Stomach (tissue), 9 donors: ENCODE results near the gene ALKAL2. TPM values are rescaled to one million over a fixed set of nuclear protein-coding genes. Genes with fewer than 3 reads are reported as not detected.

ENCODE experiments used
- DNase-seq, 2 donors: peaks; one replicate each; pipeline versions ENCODE4 v3.0.0 to v3.0.0-alpha.2; 2013 to 2019
- H3K27ac ChIP-seq, 5 donors: fragments of 200-600 bp in 4 of 5; sonication (generic) in 4 of 5; one replicate each; pipeline ENCODE4 v1.5.1; 2013 to 2019; ENCODE audit warnings: mild to moderate bottlenecking in 1 of 5, moderate library complexity in 1 of 5
- H3K27me3 ChIP-seq, 3 donors: fragments of 200-600 bp; sonication (generic); one replicate each; pipeline ENCODE4 v1.5.1; 2017 to 2019; ENCODE audit warnings: mixed run types in 1 of 3
- H3K36me3 ChIP-seq, 4 donors: fragments of 200-600 bp; sonication (generic); 1 replicate in 3 of 4; 2 replicates in 1 of 4; pipeline ENCODE4 v1.5.1; 2016 to 2019
- H3K4me1 ChIP-seq, 4 donors: fragments of 200-600 bp; sonication (generic); one replicate each; pipeline ENCODE4 v1.5.1; 2016 to 2019
- H3K4me3 ChIP-seq, 4 donors: fragments of 200-600 bp; sonication (generic) in 3 of 4; one replicate each; pipeline ENCODE4 v1.5.1; 2016 to 2019; ENCODE audit warnings: mild to moderate bottlenecking in 1 of 4
- H3K9me3 ChIP-seq, 4 donors: fragments of 200-600 bp; sonication (generic); one replicate each; pipeline ENCODE4 v1.5.1; 2016 to 2019
- EP300 ChIP-seq: sonication (generic); formaldehyde crosslinking; IDR thresholded peaks from one replicate; pipeline ENCODE4 v1.6.1; 2017; ENCODE audit warnings: antibody characterized with exemption
- POLR2A ChIP-seq, 4 donors: fragments of 450-650 bp; IDR thresholded peaks; one replicate each; pipeline ENCODE4 v1.6.1; 2016; ENCODE audit warnings: antibody characterized with exemption in 4 of 4, control low read depth in 2 of 4, mild to moderate bottlenecking in 1 of 4, moderate library complexity in 1 of 4
- POLR2AphosphoS5 ChIP-seq, 3 donors: sonication (generic); formaldehyde crosslinking; IDR thresholded peaks; one replicate each; pipeline ENCODE4 v1.6.1; 2016; ENCODE audit warnings: antibody characterized with exemption in 3 of 3
- WGBS, 5 donors: extraction: QIAGEN DNeasy Blood & Tissue Kit in 3 of 5; methylation state at CpG; one replicate each; pipeline versions ENCODE4 v1.1.5 to v1.1.7; 2013 to 2018; 5-methylcytosine and 5-hydroxymethylcytosine counted together
- intact Hi-C: fragments of 100-400 bp; cut with DNase I; formaldehyde crosslinking; loops from one replicate; pipeline ENCODE4 v1.15.1; 2023; ENCODE audit warnings: low total_unique reads
- polyA plus RNA-seq, 3 donors: library from polyadenylated mRNA; stranded (reverse); fragments of 200-250 nt; gene quantifications; one replicate each; pipeline ENCODE4 v1.2.3, GENCODE V29; 2013
- total RNA-seq, 5 donors: library from RNA; depleted of rRNA; stranded (reverse); fragments of >200 nt; gene quantifications; one replicate each; pipeline versions ENCODE4 v1.1.0 to v1.2.3, GENCODE V29; 2014 to 2016
- TF ChIP-seq, protein P1 (sequence below), 7 experiments: fragments of 450-650 bp in 4 of 7; fragments of 200-600 bp in 3 of 7; sonication (generic) in 3 of 7; IDR thresholded peaks; one replicate each; pipeline ENCODE4 v1.5.1; 2016 to 2019; ENCODE audit warnings: antibody characterized with exemption in 7 of 7, control low read depth in 2 of 7, mild to moderate bottlenecking in 1 of 7
- donor health status: healthy with polysubstance abuse.
- donor health status: Bipolar disorder and iron deficiency.
- donor health status: healthy.

Gene ALKAL2
- total and polyA plus RNA-seq, 8 donors, result 0.45 to 29.8 (median 10.5) TPM

- Histone ChIP-seq H3K27me3 (no peaks in the 10 kb centered on the region), H3K27ac (peak overlapping the region in 4 of 5 donors; percentile 26 to 56 (median 42)), H3K9me3 (no peaks in the 10 kb centered on the region), H3K4me1 (peaks cover 4 to 29% (median 17%) of the 10 kb centered on the region in 4 donors), H3K4me3 (no peak overlapping the region), H3K36me3 (peaks cover 21 to 81% (median 77%) of the 10 kb centered on the region in 4 donors)
- DNase-seq, result no peak
- WGBS, 5 donors, result 38 to 64% (median 60%) methylated on average over 4 of the region's 4 CpGs
- intact Hi-C loops, result no loop called here
- TF ChIP-seq POLR2AphosphoS5 (IDR thresholded peaks at IDR 0.05) (no peak), POLR2A (IDR thresholded peaks at IDR 0.05) (no peak), EP300 (no peak)
- TF ChIP-seq, protein P1, sequence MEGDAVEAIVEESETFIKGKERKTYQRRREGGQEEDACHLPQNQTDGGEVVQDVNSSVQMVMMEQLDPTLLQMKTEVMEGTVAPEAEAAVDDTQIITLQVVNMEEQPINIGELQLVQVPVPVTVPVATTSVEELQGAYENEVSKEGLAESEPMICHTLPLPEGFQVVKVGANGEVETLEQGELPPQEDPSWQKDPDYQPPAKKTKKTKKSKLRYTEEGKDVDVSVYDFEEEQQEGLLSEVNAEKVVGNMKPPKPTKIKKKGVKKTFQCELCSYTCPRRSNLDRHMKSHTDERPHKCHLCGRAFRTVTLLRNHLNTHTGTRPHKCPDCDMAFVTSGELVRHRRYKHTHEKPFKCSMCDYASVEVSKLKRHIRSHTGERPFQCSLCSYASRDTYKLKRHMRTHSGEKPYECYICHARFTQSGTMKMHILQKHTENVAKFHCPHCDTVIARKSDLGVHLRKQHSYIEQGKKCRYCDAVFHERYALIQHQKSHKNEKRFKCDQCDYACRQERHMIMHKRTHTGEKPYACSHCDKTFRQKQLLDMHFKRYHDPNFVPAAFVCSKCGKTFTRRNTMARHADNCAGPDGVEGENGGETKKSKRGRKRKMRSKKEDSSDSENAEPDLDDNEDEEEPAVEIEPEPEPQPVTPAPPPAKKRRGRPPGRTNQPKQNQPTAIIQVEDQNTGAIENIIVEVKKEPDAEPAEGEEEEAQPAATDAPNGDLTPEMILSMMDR (IDR thresholded peaks at IDR 0.05), result no peak
Measured at GRCh38 chr2:279956-280649, 7.8 kb downstream of the ALKAL2 start.

GRCh38 chr2:279366-279765 is 8.5 kb downstream of the ALKAL2 start:
- peaks cover 0 to 25% (median 15%) of the 10 kb centered on the region in 4 donors for H3K4me1 ChIP-seq
- TF ChIP-seq POLR2A (IDR thresholded peaks at IDR 0.05) (no peak), EP300 (no peak), POLR2AphosphoS5 (IDR thresholded peaks at IDR 0.05) (no peak)
- TF ChIP-seq, protein P1 (IDR thresholded peaks at IDR 0.05), result no peak
- peaks cover 21 to 88% (median 79%) of the 10 kb centered on the region in 4 donors for H3K36me3 ChIP-seq
- H3K4me3 ChIP-seq, result no peak overlapping the region
- intact Hi-C loops, result no loop called here
- WGBS, 5 donors, result 65 to 80% (median 67%) methylated on average over 4 of the region's 4 CpGs
- no peak for DNase-seq
- H3K9me3 ChIP-seq, result no peaks in the 10 kb centered on the region
- peak overlapping the region in 2 of 5 donors; percentile 26 to 56 for H3K27ac ChIP-seq
- no peaks in the 10 kb centered on the region for H3K27me3 ChIP-seq

GRCh38 chr2:278927-279320 is 9.0 kb downstream of the ALKAL2 start:
- Histone ChIP-seq H3K9me3 (no peaks in the 10 kb centered on the region), H3K36me3 (peaks cover 21 to 90% (median 81%) of the 10 kb centered on the region in 4 donors), H3K27me3 (no peaks in the 10 kb centered on the region), H3K4me3 (no peak overlapping the region), H3K27ac (no peak overlapping the region), H3K4me1 (peaks cover 0 to 25% (median 15%) of the 10 kb centered on the region in 4 donors)
- WGBS, 5 donors, result 85 to 94% (median 91%) methylated on average over 4 of the region's 4 CpGs
- intact Hi-C loops, result no loop called here
- TF ChIP-seq EP300, result no peak
- TF ChIP-seq POLR2AphosphoS5 (IDR thresholded peaks at IDR 0.05), result no peak
- TF ChIP-seq, protein P1 (IDR thresholded peaks at IDR 0.05), result no peak
- no peak for TF ChIP-seq POLR2A (IDR thresholded peaks at IDR 0.05)
- DNase-seq, result no peak

GRCh38 chr2:278312-278926 is 9.5 kb downstream of the ALKAL2 start:
- H3K27ac ChIP-seq, result no peak overlapping the region
- H3K9me3 ChIP-seq, result no peaks in the 10 kb centered on the region
- H3K36me3 ChIP-seq, result peaks cover 21 to 95% (median 83%) of the 10 kb centered on the region in 4 donors
- no peaks in the 10 kb centered on the region for H3K27me3 ChIP-seq
- DNase-seq, result no peak
- H3K4me1 ChIP-seq, result peaks cover 0 to 25% (median 15%) of the 10 kb centered on the region in 4 donors
- WGBS, 5 donors, result 64 to 85% (median 65%) methylated on average over 2 of the region's 2 CpGs
- intact Hi-C loops, result no loop called here
- TF ChIP-seq POLR2AphosphoS5 (IDR thresholded peaks at IDR 0.05), result no peak
- no peak for TF ChIP-seq EP300
- H3K4me3 ChIP-seq, result no peak overlapping the region
